ENCODE data around the gene PDGFA. TPM values are rescaled to one million over a fixed set of nuclear protein-coding genes. Genes with fewer than 3 reads are reported as not detected.
A peak's percentile ranks its signal among the peaks of the same experiment; 100 is the strongest.

Gene PDGFA
- 10 to 100 TPM in 3 of 7 donors, 1 to 10 TPM in 4; 3.7 to 35.5 (median 9.4) TPM for total RNA-seq
- 1 to 10 TPM; 4.5 to 8.7 TPM for polyA plus RNA-seq
- long read RNA-seq, donor 1 = 0 reads
- long read RNA-seq, donor 2, partial matches to known transcripts = 0 of 3 reads
- long read RNA-seq, donor 2, other reads (novel, unspliced or antisense) = 0 of 3 reads
- long read RNA-seq, donor 3, partial matches to known transcripts = 0 of 2 reads
- long read RNA-seq, donor 3, other reads (novel, unspliced or antisense) = 1 of 2 reads

DNA sequence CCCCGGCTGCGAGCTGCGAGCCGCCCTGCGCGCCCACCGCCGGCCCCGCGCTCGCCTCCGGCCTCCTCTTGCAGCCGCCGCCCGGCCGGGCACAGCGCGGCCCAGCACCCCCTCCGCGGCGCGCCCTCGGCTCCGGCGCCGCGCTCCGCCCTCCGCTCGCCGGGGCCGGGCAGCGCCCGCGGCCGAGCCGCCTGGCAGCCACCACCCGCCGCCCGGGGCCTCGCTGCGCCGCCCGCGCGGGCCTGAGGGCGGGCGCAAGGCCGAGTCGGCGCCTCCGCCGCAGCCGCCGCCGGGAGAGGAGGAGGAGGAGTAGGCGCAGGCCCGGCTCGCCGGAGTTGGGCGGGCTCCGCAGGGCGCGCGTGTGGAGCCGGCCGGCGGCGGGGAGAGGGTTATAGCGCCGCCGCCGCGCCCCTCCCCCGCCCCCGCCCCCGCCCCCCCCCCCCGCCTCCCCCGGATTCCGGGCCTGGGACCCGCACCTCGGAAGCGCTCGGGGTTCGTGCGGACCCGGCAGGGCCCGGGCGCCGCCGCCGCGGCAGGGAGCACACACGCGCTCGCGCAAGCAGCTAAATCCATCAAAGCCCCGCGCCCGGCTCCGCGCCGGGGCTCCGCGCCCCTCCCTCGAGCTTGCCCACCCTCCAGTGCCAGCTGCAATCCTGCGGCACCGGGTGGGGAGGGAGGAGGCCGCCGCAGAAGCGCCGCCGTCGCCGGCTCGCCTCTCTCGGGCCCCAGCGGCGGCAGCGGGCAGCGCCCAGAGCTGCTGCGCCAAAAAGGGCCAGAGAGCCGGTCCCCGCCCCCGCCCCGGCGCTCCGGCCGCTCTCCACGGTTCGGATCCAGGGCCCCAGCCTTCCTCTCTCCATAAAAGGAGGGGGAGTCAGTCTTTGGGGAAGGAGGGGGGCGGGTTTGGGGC, at the start of gene PDGFA:
Gene PDGFA (minus strand): TSS at position 363 of the 907 bp plus-strand sequence. CDS start 845 bp downstream, outside the sequence.
- Histone ChIP-seq H3K36me3 (no peaks in the 10 kb centered on the region), H3K4me1 (ENCODE audit: insufficient read depth) (peaks cover 15% of the 10 kb centered on the region), H3K9me3 (no peaks in the 10 kb centered on the region), H3K4me3 (peak within 1 kb of the TSS; percentile 46), H3K27ac (peak within 1 kb of the TSS in 1 of 2 donors; percentile 52), H3K27me3 (peaks cover 7% of the 10 kb centered on the region)
- TF ChIP-seq POLR2A (IDR thresholded peaks at IDR 0.05) (no peak), EP300 (IDR thresholded peaks at IDR 0.05) (no peak)
- TF ChIP-seq, protein P1, sequence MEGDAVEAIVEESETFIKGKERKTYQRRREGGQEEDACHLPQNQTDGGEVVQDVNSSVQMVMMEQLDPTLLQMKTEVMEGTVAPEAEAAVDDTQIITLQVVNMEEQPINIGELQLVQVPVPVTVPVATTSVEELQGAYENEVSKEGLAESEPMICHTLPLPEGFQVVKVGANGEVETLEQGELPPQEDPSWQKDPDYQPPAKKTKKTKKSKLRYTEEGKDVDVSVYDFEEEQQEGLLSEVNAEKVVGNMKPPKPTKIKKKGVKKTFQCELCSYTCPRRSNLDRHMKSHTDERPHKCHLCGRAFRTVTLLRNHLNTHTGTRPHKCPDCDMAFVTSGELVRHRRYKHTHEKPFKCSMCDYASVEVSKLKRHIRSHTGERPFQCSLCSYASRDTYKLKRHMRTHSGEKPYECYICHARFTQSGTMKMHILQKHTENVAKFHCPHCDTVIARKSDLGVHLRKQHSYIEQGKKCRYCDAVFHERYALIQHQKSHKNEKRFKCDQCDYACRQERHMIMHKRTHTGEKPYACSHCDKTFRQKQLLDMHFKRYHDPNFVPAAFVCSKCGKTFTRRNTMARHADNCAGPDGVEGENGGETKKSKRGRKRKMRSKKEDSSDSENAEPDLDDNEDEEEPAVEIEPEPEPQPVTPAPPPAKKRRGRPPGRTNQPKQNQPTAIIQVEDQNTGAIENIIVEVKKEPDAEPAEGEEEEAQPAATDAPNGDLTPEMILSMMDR (IDR thresholded peaks at IDR 0.05) = peak in 2 of 3 donors; percentile 26 to 36
- intact Hi-C loops (cut with DNase I) = loop anchor here in 3 of 4 donors (5.0 to 10.0 kb wide), 5 partner anchors 148 to 355 kb away; partner anchors contain the start of gene GET4 (in 1 of the 3)
- 0 to 1% (median 1%) methylated on average over 20 to 126 of the region's 132 CpGs for WGBS, 3 donors
- peak in 2 of 5 donors; percentile 60 to 67 for DNase-seq

DNA sequence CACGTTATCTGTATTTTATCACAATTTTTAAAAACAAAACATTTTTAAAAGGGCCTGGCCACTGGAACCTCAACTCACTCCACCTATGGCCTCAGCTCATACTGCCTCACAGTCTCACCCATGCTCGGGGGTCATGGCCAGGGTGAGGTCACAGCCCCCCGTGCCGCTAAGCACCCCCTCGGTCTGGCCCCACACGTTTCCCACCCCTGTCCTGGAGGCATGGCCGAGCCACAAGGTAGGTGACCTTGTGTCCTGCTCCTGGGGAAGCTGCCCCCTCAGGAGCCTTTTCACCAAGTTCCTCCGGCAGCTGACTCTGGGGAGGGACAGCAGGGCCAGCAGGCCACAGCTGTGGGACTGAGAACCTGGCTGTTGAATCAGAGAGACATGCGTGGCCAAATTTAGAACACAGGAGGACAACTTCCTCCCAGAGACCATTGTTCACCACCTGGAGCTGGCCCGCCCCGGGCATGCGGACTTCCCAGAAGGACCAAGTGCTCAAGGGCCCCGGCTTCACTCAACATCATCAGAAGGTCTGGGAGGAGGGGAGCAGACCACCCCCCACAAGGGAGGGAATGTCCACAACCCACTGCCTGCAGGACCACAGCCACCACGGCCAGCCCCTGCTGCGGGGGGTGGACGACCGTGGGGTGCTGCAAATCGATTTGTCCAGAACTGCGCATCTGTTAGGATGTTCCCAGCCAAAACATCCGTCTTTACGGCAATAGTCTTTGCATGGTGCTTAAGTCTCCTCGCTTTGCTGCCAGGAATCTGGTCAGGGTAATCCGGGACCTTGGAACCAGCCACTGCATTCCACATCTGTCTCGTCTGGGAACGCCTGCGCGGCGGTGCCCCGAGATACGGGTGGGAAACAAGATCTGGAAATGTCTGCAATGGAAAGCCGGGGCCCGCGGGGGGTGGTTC, 48.6 kb upstream of the PDGFA start:
- H3K4me1 ChIP-seq (ENCODE audit: insufficient read depth) = peaks cover 10% of the 10 kb centered on the region
- no peak for TF ChIP-seq EP300 (IDR thresholded peaks at IDR 0.05)
- TF ChIP-seq, protein P1 (IDR thresholded peaks at IDR 0.05) = no peak
- TF ChIP-seq POLR2A (IDR thresholded peaks at IDR 0.05) = no peak
- no peaks in the 10 kb centered on the region for H3K9me3 ChIP-seq
- intact Hi-C loops (cut with DNase I) = no loop called here
- no peak overlapping the region for H3K4me3 ChIP-seq
- DNase-seq = peak; percentile 40 to 79 (median 61)
- H3K36me3 ChIP-seq = no peaks in the 10 kb centered on the region
- H3K27ac ChIP-seq = no peak overlapping the region
- no peaks in the 10 kb centered on the region for H3K27me3 ChIP-seq
- WGBS, 3 donors = 16 to 43% (median 19%) methylated on average over 33 of the region's 33 CpGs

DNA sequence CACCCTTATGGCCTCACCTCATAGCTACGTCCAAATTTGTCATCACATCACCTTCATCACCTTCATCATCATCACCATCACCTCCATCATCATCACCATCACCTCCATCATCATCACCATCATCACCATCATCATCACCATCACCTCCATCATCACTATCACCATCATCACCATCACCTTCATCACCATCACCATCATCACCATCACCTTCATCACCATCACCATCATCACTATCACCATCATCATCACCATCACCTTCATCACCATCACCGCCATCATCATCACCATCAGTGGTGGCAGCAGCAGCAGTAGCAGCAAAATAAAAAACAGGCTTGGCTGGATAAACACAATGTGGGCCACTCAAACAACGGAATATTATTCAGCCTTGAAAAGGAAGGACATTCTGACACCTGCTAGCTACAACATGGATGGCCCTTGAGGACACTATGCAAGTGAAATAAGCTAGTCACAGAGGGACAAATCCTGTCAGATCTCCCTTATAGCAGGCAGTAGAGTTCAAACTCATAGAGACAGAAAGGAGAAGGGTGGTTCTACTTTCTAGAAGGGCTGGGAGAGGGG, 47.7 kb upstream of the PDGFA start:
- 96 to 97% (median 96%) methylated on average over 2 of the region's 3 CpGs for WGBS, 3 donors
- intact Hi-C loops (cut with DNase I) = no loop called here
- no peak overlapping the region for H3K27ac ChIP-seq
- TF ChIP-seq POLR2A (IDR thresholded peaks at IDR 0.05) (no peak), EP300 (IDR thresholded peaks at IDR 0.05) (no peak)
- TF ChIP-seq, protein P1 (IDR thresholded peaks at IDR 0.05) = no peak
- no peaks in the 10 kb centered on the region for H3K9me3 ChIP-seq
- H3K4me3 ChIP-seq = no peak overlapping the region
- no peaks in the 10 kb centered on the region for H3K36me3 ChIP-seq
- no peak for DNase-seq
- no peaks in the 10 kb centered on the region for H3K27me3 ChIP-seq
- peaks cover 10% of the 10 kb centered on the region for H3K4me1 ChIP-seq (ENCODE audit: insufficient read depth)

Data from ovary (tissue), 10 donors.